ENCODE results near the gene GSDME.
"Not testable (repeated sequence)": the region's sequence is repeated elsewhere in the genome, so short reads cannot be mapped to it uniquely, and the experiment has no call there.

GSDME gene

GRCh38 chr7:24757353-24758275 is at the start of gene GSDME:
Gene GSDME (minus strand): TSS chr7:24757464. CDS start chr7:24749774, 7,690 bp downstream.
- peak; percentile 47 to 61 for DNase-seq

GRCh38 chr7:24802300-24802699 is 45.0 kb upstream of the GSDME start:
- DNase-seq, result no peak

GRCh38 chr7:24801883-24802282 is 44.6 kb upstream of the GSDME start:
- DNase-seq, result no peak

- DNase-seq, result no peak
Measured at GRCh38 chr7:24800667-24801066, 43.4 kb upstream of the GSDME start.

- no peak for DNase-seq
Measured at GRCh38 chr7:24800073-24800472, 42.8 kb upstream of the GSDME start.

- DNase-seq, result no peak
Measured at GRCh38 chr7:24799506-24799905, 42.2 kb upstream of the GSDME start.

- no peak for DNase-seq
Measured at GRCh38 chr7:24798261-24798660, 41.0 kb upstream of the GSDME start.

GRCh38 chr7:24797270-24797669 is 40.0 kb upstream of the GSDME start:
- no peak for DNase-seq

GRCh38 chr7:24795407-24795767 is 38.1 kb upstream of the GSDME start:
- no peak for DNase-seq

GRCh38 chr7:24794751-24795406 is 37.6 kb upstream of the GSDME start:
- DNase-seq, result not testable (repeated sequence)

GRCh38 chr7:24793982-24794648 is 36.9 kb upstream of the GSDME start:
- no peak for DNase-seq

GRCh38 chr7:24788961-24789576 is 31.8 kb upstream of the GSDME start:
- no peak for DNase-seq

- no peak for DNase-seq
Measured at GRCh38 chr7:24788075-24788474, 30.8 kb upstream of the GSDME start.

GRCh38 chr7:24786941-24787340 is 29.7 kb upstream of the GSDME start:
- peak; percentile 42 to 43 for DNase-seq

GRCh38 chr7:24786306-24786705 is 29.0 kb upstream of the GSDME start:
- DNase-seq, result no peak

GRCh38 chr7:24784277-24784676 is 27.0 kb upstream of the GSDME start:
- DNase-seq, result no peak

- no peak for DNase-seq
Measured at GRCh38 chr7:24783698-24784097, 26.4 kb upstream of the GSDME start.

- DNase-seq, result no peak
Measured at GRCh38 chr7:24781106-24781505, 23.8 kb upstream of the GSDME start.

GRCh38 chr7:24779283-24779655 is 22.0 kb upstream of the GSDME start:
- no peak for DNase-seq

GRCh38 chr7:24778543-24779282 is 21.4 kb upstream of the GSDME start:
- no peak for DNase-seq

- no peak for DNase-seq
Measured at GRCh38 chr7:24777806-24778205, 20.5 kb upstream of the GSDME start.

GRCh38 chr7:24773646-24774045 is 16.4 kb upstream of the GSDME start:
- no peak for DNase-seq

- DNase-seq, result no peak
Measured at GRCh38 chr7:24769851-24770250, 12.6 kb upstream of the GSDME start.
